CD8-positive, alpha-beta memory T cell (primary cell): ENCODE results near the gene USP11. TPM values are rescaled to one million over a fixed set of nuclear protein-coding genes. Genes with fewer than 3 reads are reported as not detected.

Experiments
- CTCF ChIA-PET: fragments of 350-600 bp; sonication (Branson Sonifier 250); formaldehyde crosslinking; loops from one replicate; lab custom pipeline; 2021; ENCODE audit warnings: antibody characterized with exemption; lab: Charles Lee
- POLR2A ChIA-PET: fragments of 350-600 bp; sonication (Branson Sonifier 250); formaldehyde crosslinking; loops from one replicate; lab custom pipeline; 2021; ENCODE audit warnings: antibody characterized with exemption; lab: Charles Lee
- DNase-seq, 5 donors: peaks; one replicate each; pipeline versions ENCODE4 v3.0.0 to v3.0.0-alpha.2; 2020 to 2022; ENCODE audit warnings: mixed read lengths in 1 of 5
- H3K27ac ChIP-seq: one replicate; pipeline ENCODE4 v1.7.0; 2013; ENCODE audit warnings: low read depth, mild to moderate bottlenecking, low read length, moderate library complexity
- H3K27me3 ChIP-seq: 2 replicates; pipeline ENCODE4 v1.7.0; 2013; ENCODE audit warnings: low read length, mild to moderate bottlenecking; ENCODE audit not compliant: insufficient read depth, poor library complexity, severe bottlenecking
- H3K36me3 ChIP-seq: 2 replicates; pipeline ENCODE4 v1.7.0; 2013; ENCODE audit warnings: mild to moderate bottlenecking, low read length, moderate library complexity; ENCODE audit not compliant: insufficient read depth
- H3K4me1 ChIP-seq: 2 replicates; pipeline ENCODE4 v1.7.0; 2013; ENCODE audit warnings: mild to moderate bottlenecking, low read length, moderate library complexity; ENCODE audit not compliant: insufficient read depth
- H3K4me3 ChIP-seq: 2 replicates; pipeline ENCODE4 v1.7.0; 2013; ENCODE audit warnings: mild to moderate bottlenecking, low read length
- H3K9me3 ChIP-seq: 2 replicates; pipeline ENCODE4 v1.7.0; 2013; ENCODE audit warnings: mild to moderate bottlenecking, low read length
- H3K27ac Mint-ChIP-seq, 8 donors: one replicate each; pipeline ENCODE4 v1.8.0; 2020 to 2021; ENCODE audit warnings: mixed read lengths in 8 of 8, mild to moderate bottlenecking in 6 of 8, inconsistent platforms in 3 of 8, moderate library complexity in 3 of 8
- H3K27me3 Mint-ChIP-seq, 2 donors: one replicate each; pipeline ENCODE4 v1.8.0; 2020 to 2021; ENCODE audit warnings: mixed read lengths in 2 of 2, mild to moderate bottlenecking in 1 of 2, moderate library complexity in 1 of 2
- H3K36me3 Mint-ChIP-seq, 3 donors: one replicate each; pipeline ENCODE4 v1.8.0; 2020 to 2021; ENCODE audit warnings: mixed read lengths in 3 of 3, inconsistent platforms in 1 of 3, mild to moderate bottlenecking in 1 of 3
- H3K4me1 Mint-ChIP-seq, 3 donors: one replicate each; pipeline ENCODE4 v1.8.0; 2020 to 2021; ENCODE audit warnings: mixed read lengths in 3 of 3, inconsistent platforms in 1 of 3, mild to moderate bottlenecking in 1 of 3
- H3K4me3 Mint-ChIP-seq, 7 donors: one replicate each; pipeline ENCODE4 v1.8.0; 2020 to 2021; ENCODE audit warnings: mixed read lengths in 7 of 7, mild to moderate bottlenecking in 6 of 7, moderate library complexity in 4 of 7, inconsistent platforms in 2 of 7
- H3K9me3 Mint-ChIP-seq, 5 donors: one replicate each; pipeline ENCODE4 v1.8.0; 2020 to 2022; ENCODE audit warnings: mixed read lengths in 5 of 5, mild to moderate bottlenecking in 3 of 5, moderate library complexity in 2 of 5, inconsistent platforms in 1 of 5
- polyA plus RNA-seq: library from polyadenylated mRNA; unstranded; fragments of 300-500 nt; fragmentation: Illumina TruSeq; gene quantifications from one replicate; pipeline ENCODE4 v1.2.3, GENCODE V29; 2021
- total RNA-seq, 2 experiments: library from RNA; stranded (reverse); gene quantifications; one replicate each; pipeline ENCODE4 v1.2.3, GENCODE V29; 2021

Gene USP11
- total and polyA plus RNA-seq, 3 experiments from 2014 or later: 34.0 to 121 (median 41.7) TPM

DNA sequence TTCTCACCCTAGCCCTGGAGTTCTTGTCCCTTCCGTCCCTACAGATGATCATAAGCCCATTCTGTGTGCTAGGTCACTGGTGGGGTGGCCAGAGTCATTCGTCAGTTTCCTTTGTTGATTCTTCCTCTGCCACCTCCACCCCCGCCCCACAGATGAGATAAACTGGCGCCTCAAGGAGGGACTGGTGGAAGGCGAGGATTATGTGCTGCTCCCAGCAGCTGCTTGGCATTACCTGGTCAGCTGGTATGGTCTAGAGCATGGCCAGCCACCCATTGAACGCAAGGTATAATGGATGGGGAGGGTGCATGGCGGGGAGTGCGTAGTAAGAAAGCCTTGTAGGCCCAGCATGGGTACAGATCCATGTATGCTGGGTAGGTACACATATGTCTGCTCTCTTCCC is 6.4 kb downstream of the USP11 start:
- Mint-ChIP-seq H3K27ac (peak overlapping the region in 2 of 8 donors; percentile 43 to 78), H3K36me3 (peaks cover 15 to 53% (median 18%) of the 10 kb centered on the region in 3 donors), H3K27me3 (peaks cover 0 to 6% of the 10 kb centered on the region in 2 donors), H3K4me1 (peaks cover 23 to 40% (median 30%) of the 10 kb centered on the region in 3 donors), H3K9me3 (no peaks in the 10 kb centered on the region), H3K4me3 (no peak overlapping the region)
- Histone ChIP-seq H3K4me1 (peaks cover 19% of the 10 kb centered on the region), H3K9me3 (no peaks in the 10 kb centered on the region), H3K36me3 (peaks cover 14% of the 10 kb centered on the region), H3K27me3 (no peaks in the 10 kb centered on the region), H3K27ac (no peak overlapping the region), H3K4me3 (no peak overlapping the region)
- CTCF ChIA-PET: no interaction called here
- no peak for DNase-seq
- POLR2A ChIA-PET: no interaction called here

DNA sequence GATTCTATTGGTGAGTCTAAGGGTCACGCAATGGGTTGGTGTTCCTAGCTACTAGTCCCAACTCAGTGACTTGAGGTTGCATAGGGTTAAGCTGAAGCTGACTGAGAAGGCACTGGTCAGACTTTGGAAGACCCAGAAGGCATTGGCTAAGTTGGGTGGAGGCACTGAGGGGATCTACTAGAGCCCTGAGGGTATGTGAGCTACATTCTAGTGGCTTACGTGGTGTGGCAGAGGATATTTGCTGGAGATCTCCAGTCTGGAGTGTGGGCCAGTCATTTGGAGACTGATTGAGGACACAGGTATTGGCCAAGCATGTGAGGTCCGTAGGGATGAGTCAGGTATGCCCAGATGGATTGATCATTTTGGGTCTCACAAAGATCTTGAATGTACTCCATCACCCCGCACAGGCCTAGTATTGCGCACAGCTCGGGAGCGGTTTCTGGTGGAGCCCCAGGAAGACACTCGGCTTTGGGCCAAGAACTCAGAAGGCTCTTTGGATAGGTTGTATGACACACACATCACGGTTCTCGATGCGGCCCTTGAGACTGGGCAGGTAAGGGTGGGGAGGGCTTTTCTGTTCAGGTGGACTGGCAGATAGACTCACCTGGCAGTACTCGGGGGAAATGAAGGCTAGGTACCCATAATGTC is 7.2 kb downstream of the USP11 start:
- DNase-seq: no peak
- Histone ChIP-seq H3K27ac (no peak overlapping the region), H3K4me1 (peaks cover 14% of the 10 kb centered on the region), H3K4me3 (no peak overlapping the region), H3K9me3 (no peaks in the 10 kb centered on the region), H3K27me3 (no peaks in the 10 kb centered on the region), H3K36me3 (peaks cover 14% of the 10 kb centered on the region)
- H3K4me1 Mint-ChIP-seq: peaks cover 18 to 33% (median 28%) of the 10 kb centered on the region in 3 donors
- peaks cover 0 to 6% of the 10 kb centered on the region in 2 donors for H3K27me3 Mint-ChIP-seq
- CTCF ChIA-PET: no interaction called here
- H3K27ac Mint-ChIP-seq: peak overlapping the region in 2 of 8 donors; percentile 39 to 63
- no peaks in the 10 kb centered on the region for H3K9me3 Mint-ChIP-seq
- peaks cover 16 to 61% (median 18%) of the 10 kb centered on the region in 3 donors for H3K36me3 Mint-ChIP-seq
- H3K4me3 Mint-ChIP-seq: no peak overlapping the region
- POLR2A ChIA-PET: no interaction called here

DNA sequence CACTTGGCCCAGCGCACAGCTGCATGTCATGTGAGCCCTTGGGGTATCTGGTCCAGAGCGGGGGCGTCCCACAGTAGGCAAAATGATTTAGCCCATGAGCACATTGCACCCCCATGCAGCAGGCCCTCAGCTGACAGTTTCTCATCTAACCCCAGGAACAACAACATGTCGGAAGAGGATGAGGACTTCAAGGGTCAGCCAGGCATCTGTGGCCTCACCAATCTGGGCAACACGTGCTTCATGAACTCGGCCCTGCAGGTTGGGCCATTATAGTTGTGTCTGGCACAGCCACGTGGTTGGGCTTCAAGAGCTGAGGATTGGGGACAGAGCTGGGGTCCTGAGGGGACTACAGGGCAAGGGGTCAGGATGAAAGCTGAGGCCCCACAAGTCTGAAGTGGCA is 7.8 kb downstream of the USP11 start:
- POLR2A ChIA-PET: interaction anchor here (0.5 kb wide), 1 partner anchor 9 kb away, joined by 7 read pairs; no protein-coding TSS in a partner anchor
- H3K4me1 ChIP-seq: peaks cover 8% of the 10 kb centered on the region
- CTCF ChIA-PET: no interaction called here
- Mint-ChIP-seq H3K4me3 (peak overlapping the region in 1 of 7 donors; percentile 25), H3K4me1 (peaks cover 13 to 27% (median 22%) of the 10 kb centered on the region in 3 donors), H3K27me3 (peaks cover 0 to 6% of the 10 kb centered on the region in 2 donors), H3K36me3 (peaks cover 16 to 59% (median 18%) of the 10 kb centered on the region in 3 donors), H3K27ac (peak overlapping the region in 1 of 8 donors; percentile 65), H3K9me3 (no peaks in the 10 kb centered on the region)
- no peak for DNase-seq
- H3K27me3 ChIP-seq: no peaks in the 10 kb centered on the region
- H3K4me3 ChIP-seq: no peak overlapping the region
- H3K36me3 ChIP-seq: peaks cover 14% of the 10 kb centered on the region
- no peak overlapping the region for H3K27ac ChIP-seq
- no peaks in the 10 kb centered on the region for H3K9me3 ChIP-seq

DNA sequence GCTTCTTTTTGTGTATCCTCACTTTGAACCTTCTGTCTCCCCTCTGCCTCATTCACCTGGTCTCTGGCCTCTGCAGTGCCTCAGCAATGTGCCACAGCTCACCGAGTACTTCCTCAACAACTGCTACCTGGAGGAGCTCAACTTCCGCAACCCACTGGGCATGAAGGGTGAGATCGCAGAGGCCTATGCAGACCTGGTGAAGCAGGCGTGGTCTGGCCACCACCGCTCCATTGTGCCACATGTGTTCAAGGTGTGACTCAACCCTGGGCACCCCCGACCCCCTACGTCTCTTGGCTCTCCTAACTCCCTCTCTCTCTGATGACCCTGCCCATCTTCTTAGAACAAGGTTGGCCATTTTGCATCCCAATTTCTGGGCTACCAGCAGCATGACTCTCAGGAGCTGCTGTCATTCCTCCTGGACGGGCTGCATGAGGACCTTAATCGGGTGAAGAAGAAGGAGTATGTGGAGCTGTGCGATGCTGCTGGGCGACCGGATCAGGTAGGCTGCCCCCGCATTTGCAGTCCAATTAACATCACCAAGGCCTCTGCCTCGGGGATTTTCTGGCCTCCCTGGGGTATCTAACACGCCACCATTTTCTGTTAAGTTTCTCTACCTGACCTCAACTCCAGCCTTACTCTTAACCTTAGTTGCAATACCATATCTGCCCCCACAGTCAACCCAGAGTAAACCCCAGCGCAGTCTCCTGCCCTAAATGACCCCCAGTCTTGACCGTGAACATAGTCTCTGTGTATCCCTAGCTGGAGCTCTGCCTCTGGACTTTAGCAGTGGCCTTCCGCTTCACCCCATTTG is 8.6 kb downstream of the USP11 start:
- no peaks in the 10 kb centered on the region for H3K9me3 ChIP-seq
- peaks cover 18 to 67% (median 20%) of the 10 kb centered on the region in 3 donors for H3K36me3 Mint-ChIP-seq
- no peak overlapping the region for H3K4me3 ChIP-seq
- no peak overlapping the region for H3K4me3 Mint-ChIP-seq
- peak overlapping the region in 1 of 8 donors; percentile 77 for H3K27ac Mint-ChIP-seq
- H3K4me1 ChIP-seq: peaks cover under 1% of the 10 kb centered on the region
- H3K36me3 ChIP-seq: peaks cover 14% of the 10 kb centered on the region
- DNase-seq: no peak
- CTCF ChIA-PET: no interaction called here
- H3K27me3 ChIP-seq: no peaks in the 10 kb centered on the region
- no peak overlapping the region for H3K27ac ChIP-seq
- POLR2A ChIA-PET: interaction anchor here (0.5 kb wide), 1 partner anchor 8 kb away, joined by 7 read pairs; no protein-coding TSS in a partner anchor
- H3K9me3 Mint-ChIP-seq: no peaks in the 10 kb centered on the region
- peaks cover 8 to 19% (median 14%) of the 10 kb centered on the region in 3 donors for H3K4me1 Mint-ChIP-seq
- H3K27me3 Mint-ChIP-seq: peaks cover 0 to 6% of the 10 kb centered on the region in 2 donors

DNA sequence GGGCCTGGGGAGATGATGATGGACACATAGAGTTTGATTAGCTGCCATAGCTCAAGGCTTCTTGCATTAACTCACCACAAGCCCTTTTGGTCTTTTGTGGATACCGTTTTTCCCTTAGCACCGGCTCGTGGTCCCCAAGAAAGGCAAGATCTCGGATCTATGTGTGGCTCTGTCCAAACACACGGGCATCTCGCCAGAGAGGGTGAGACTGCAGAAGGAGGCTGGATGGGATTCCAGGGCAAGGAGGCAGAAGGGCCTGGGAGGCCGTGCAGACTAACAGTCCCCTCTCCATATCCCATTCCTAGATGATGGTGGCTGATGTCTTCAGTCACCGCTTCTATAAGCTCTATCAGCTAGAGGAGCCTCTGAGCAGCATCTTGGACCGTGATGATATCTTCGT is 9.5 kb downstream of the USP11 start:
- no peak for DNase-seq
- H3K27ac Mint-ChIP-seq: no peak overlapping the region
- H3K36me3 Mint-ChIP-seq: peaks cover 18 to 75% (median 22%) of the 10 kb centered on the region in 3 donors
- Histone ChIP-seq H3K4me3 (no peak overlapping the region), H3K27me3 (no peaks in the 10 kb centered on the region), H3K4me1 (no peaks in the 10 kb centered on the region), H3K9me3 (no peaks in the 10 kb centered on the region), H3K27ac (no peak overlapping the region), H3K36me3 (peaks cover 14% of the 10 kb centered on the region)
- H3K4me3 Mint-ChIP-seq: no peak overlapping the region
- peaks cover 0 to 6% of the 10 kb centered on the region in 2 donors for H3K27me3 Mint-ChIP-seq
- peaks cover under 1 to 10% (median 5%) of the 10 kb centered on the region in 3 donors for H3K4me1 Mint-ChIP-seq
- ChIA-PET CTCF (no interaction called here), POLR2A (no interaction called here)
- H3K9me3 Mint-ChIP-seq: no peaks in the 10 kb centered on the region

DNA sequence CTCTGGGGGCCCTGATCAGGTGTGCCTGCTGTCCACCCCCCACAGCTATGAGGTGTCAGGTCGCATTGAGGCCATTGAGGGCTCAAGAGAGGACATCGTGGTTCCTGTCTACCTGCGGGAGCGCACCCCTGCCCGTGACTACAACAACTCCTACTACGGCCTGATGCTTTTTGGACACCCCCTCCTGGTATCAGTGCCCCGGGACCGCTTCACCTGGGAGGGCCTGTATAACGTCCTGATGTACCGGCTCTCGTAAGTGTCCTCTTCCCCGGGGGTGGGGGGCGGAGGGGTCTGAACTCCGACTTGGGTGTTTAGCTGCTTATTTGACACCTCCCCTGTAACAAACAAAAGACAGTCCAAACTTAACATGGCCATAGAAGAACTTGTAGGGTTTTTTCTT is 10.5 kb downstream of the USP11 start:
- Histone ChIP-seq H3K4me3 (no peak overlapping the region), H3K36me3 (peaks cover 14% of the 10 kb centered on the region), H3K4me1 (no peaks in the 10 kb centered on the region), H3K9me3 (no peaks in the 10 kb centered on the region), H3K27ac (no peak overlapping the region), H3K27me3 (no peaks in the 10 kb centered on the region)
- Mint-ChIP-seq H3K4me1 (peaks cover 0 to 6% (median 0%) of the 10 kb centered on the region in 3 donors), H3K36me3 (peaks cover 18 to 85% (median 26%) of the 10 kb centered on the region in 3 donors), H3K4me3 (no peak overlapping the region), H3K27ac (peak overlapping the region in 1 of 8 donors; percentile 31), H3K27me3 (peaks cover 0 to 6% of the 10 kb centered on the region in 2 donors), H3K9me3 (no peaks in the 10 kb centered on the region)
- ChIA-PET CTCF (no interaction called here), POLR2A (no interaction called here)
- no peak for DNase-seq

DNA sequence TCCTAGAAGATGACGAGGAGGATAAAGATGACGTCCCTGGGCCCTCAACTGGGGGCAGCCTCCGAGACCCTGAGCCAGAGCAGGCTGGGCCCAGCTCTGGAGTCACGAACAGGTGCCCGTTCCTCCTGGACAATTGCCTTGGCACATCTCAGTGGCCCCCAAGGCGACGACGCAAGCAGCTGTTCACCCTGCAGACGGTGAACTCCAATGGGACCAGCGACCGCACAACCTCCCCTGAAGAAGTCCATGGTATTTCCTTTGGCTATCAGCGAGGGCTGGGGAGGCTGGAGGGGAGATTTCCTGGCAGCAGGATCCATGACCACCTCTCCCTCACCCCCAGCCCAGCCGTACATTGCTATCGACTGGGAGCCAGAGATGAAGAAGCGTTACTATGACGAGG is 11.9 kb downstream of the USP11 start:
- Histone ChIP-seq H3K36me3 (peaks cover 14% of the 10 kb centered on the region), H3K9me3 (no peaks in the 10 kb centered on the region)
- DNase-seq: no peak

DNA sequence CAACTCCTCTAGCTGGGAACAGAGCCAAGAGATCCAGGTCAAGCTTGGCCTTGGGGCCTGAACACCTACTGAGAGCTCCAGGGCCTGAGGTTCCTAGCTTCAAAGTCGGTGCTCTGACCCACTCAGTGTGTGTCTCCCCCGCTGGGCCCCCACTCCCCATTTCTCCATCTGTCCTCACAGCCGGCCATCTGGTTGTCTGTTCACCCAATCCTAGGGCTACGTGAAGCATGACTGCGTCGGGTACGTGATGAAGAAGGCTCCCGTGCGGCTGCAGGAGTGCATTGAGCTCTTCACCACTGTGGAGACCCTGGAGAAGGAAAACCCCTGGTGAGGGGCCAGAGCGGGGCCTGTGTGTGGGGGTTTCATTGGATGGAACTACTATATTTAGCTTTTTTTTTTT is 12.3 kb downstream of the USP11 start:
- CTCF ChIA-PET: no interaction called here
- H3K9me3 Mint-ChIP-seq: no peaks in the 10 kb centered on the region
- no peaks in the 10 kb centered on the region for H3K27me3 ChIP-seq
- peak overlapping the region in 1 of 8 donors; percentile 26 for H3K27ac Mint-ChIP-seq
- H3K36me3 Mint-ChIP-seq: peaks cover 12 to 82% (median 20%) of the 10 kb centered on the region in 3 donors
- H3K27ac ChIP-seq: no peak overlapping the region
- H3K4me3 Mint-ChIP-seq: no peak overlapping the region
- H3K4me1 ChIP-seq: no peaks in the 10 kb centered on the region
- H3K27me3 Mint-ChIP-seq: peaks cover 0 to 6% of the 10 kb centered on the region in 2 donors
- H3K36me3 ChIP-seq: peaks cover 14% of the 10 kb centered on the region
- no peak overlapping the region for H3K4me3 ChIP-seq
- no peak for DNase-seq
- H3K4me1 Mint-ChIP-seq: no peaks in the 10 kb centered on the region
- POLR2A ChIA-PET: no interaction called here
- H3K9me3 ChIP-seq: no peaks in the 10 kb centered on the region

More for the DNA sequence above, 11.9 kb downstream of the USP11 start:
- Mint-ChIP-seq H3K27me3 (peaks cover 0 to 6% of the 10 kb centered on the region in 2 donors), H3K9me3 (no peaks in the 10 kb centered on the region), H3K4me3 (no peak overlapping the region), H3K36me3 (peaks cover 17 to 86% (median 24%) of the 10 kb centered on the region in 3 donors), H3K27ac (no peak overlapping the region), H3K4me1 (peaks cover 0 to under 1% (median 0%) of the 10 kb centered on the region in 3 donors)
- POLR2A ChIA-PET: no interaction called here
- no peak overlapping the region for H3K4me3 ChIP-seq
- H3K27me3 ChIP-seq: no peaks in the 10 kb centered on the region
- H3K27ac ChIP-seq: no peak overlapping the region
- CTCF ChIA-PET: no interaction called here
- no peaks in the 10 kb centered on the region for H3K4me1 ChIP-seq
